Rectal smooth muscle tissue (tissue), 1 donor: ENCODE results near the gene ARHGEF19.
"Not testable (repeated sequence)": the region's sequence is repeated elsewhere in the genome, so short reads cannot be mapped to it uniquely, and the experiment has no call there.

ENCODE experiments used
- H3K27ac ChIP-seq: one replicate; pipeline ENCODE4 v1.7.0; 2013; ENCODE audit warnings: low read depth, low read length, inconsistent platforms
- H3K27me3 ChIP-seq: one replicate; pipeline ENCODE4 v1.7.0; 2013; ENCODE audit warnings: low read length; ENCODE audit not compliant: control insufficient read depth, insufficient read depth
- H3K36me3 ChIP-seq: one replicate; pipeline ENCODE4 v1.7.0; 2013; ENCODE audit warnings: low read length; ENCODE audit not compliant: control insufficient read depth, insufficient read depth
- H3K4me1 ChIP-seq: one replicate; pipeline ENCODE4 v1.7.0; 2013; ENCODE audit warnings: low read length; ENCODE audit not compliant: control insufficient read depth, insufficient read depth
- H3K4me3 ChIP-seq: one replicate; pipeline ENCODE4 v1.7.0; 2013; ENCODE audit warnings: low read length
- H3K9ac ChIP-seq: one replicate; pipeline ENCODE4 v1.7.0; 2013; ENCODE audit warnings: low read length

Gene ARHGEF19

DNA sequence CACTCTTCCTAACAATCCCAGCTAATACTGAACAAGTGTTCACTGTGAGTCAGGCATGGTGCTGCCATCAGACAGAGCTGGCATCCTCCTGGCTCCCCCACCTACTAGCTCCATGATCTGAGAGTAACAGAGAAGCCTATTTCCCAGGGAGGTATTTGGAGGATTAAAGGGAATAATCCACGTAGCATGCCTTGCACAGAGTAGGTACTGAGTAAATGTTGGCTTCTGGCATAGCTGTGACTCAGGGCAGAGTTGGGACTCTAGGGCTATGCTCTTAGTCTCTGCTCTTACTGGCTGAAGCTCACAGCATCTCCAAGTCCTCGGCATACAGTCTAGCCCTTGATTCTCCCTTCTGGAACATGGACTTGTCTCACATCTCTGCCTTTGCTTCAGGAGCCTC lies 8.2 kb downstream of the ARHGEF19 start:
- Histone ChIP-seq H3K36me3 (no peaks in the 10 kb centered on the region), H3K27me3 (no peaks in the 10 kb centered on the region), H3K4me1 (peaks cover 4% of the 10 kb centered on the region), H3K27ac (no peak overlapping the region), H3K4me3 (no peak overlapping the region), H3K9ac (no peak overlapping the region)

DNA sequence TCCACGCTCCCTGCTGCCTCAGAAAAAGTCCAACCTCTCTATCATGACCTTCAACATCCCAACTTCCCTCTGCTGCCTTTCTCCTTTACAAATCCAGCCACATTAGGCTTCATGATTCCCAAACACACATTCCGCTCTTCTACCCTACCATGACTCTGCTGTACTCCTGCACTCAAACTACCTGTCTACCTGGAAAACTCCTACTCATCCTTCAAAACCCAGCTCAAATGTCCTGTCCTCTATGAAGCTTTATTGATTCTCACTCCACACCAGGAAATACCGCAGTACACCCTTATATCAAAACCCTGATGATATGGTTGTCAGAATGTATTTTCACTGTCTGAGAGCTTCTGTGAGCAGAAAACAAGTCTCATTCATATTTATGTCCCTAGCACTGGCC lies 8.9 kb downstream of the ARHGEF19 start:
- Histone ChIP-seq H3K27me3 (no peaks in the 10 kb centered on the region), H3K9ac (no peak overlapping the region), H3K4me3 (no peak overlapping the region), H3K36me3 (no peaks in the 10 kb centered on the region), H3K4me1 (peaks cover 4% of the 10 kb centered on the region), H3K27ac (no peak overlapping the region)

DNA sequence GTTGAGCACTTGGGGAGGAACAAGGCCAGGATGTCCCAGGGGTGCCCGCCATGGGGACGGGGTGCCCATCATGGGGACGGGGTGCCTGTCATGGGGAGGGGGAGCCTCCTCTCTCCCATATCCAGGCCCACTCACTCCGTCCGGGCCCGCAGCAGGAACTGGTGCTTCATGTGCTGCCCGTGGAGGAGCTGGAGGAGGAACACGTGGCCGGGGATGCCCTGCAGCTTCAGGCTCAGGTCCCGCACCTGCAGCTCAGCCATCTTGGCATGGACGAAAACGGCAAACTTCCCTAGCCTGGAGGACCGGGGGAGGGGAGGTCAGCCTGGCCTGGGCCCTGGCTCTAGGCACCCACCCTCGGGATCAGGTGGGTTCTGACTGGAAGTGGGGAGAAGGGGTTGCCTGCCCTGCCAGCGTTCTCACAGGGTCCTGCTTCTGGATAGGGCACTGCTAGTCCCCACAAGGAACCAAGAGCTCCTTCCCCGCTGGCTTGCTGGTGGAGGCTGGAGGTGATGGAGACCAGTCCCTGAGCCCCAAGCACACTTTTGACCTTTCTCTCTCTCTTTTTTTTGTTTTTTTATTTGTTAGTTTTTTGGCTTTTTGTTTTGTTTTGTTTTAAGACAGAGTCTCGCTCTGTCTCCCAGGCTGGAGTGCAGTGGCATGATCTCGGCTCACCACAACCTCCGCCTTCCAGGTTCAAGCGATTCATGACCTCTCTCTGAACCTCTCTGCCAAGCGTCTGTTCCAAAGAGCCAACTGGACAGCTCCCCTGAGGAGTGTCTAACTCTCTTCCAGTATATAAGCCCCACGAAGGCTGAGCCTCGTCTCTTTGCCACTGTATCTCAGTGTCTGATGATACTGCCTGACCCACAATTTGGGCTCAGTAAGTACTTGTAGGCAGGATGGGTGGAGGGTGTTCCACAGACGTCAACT lies 9.9 kb downstream of the ARHGEF19 start:
- Histone ChIP-seq H3K36me3 (no peaks in the 10 kb centered on the region), H3K27ac (no peak overlapping the region), H3K4me1 (peaks cover 4% of the 10 kb centered on the region), H3K4me3 (no peak overlapping the region), H3K27me3 (no peaks in the 10 kb centered on the region), H3K9ac (no peak overlapping the region)

DNA sequence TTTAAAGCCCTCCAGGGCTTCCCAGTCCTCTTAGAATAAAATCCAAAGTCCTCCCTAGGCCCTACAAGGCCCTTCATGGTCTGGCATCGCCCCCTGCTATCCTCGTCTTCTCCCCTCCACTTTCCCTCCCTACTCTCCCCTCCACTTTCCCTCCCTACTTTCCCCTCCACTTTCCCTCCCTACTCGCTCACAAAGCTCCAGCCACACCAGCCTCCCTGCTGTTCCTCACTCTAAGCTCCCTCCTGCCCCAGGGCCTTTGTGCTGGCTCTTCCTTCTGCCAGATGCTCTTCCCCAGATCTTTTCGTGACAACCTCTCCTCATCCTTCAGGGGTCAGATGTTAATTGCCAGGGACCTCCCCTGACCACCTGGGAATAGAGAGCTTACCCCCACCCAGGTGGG lies 12.8 kb downstream of the ARHGEF19 start:
- no peaks in the 10 kb centered on the region for H3K27me3 ChIP-seq
- no peak overlapping the region for H3K9ac ChIP-seq
- no peak overlapping the region for H3K4me3 ChIP-seq
- no peaks in the 10 kb centered on the region for H3K4me1 ChIP-seq
- no peaks in the 10 kb centered on the region for H3K36me3 ChIP-seq
- no peak overlapping the region for H3K27ac ChIP-seq

DNA sequence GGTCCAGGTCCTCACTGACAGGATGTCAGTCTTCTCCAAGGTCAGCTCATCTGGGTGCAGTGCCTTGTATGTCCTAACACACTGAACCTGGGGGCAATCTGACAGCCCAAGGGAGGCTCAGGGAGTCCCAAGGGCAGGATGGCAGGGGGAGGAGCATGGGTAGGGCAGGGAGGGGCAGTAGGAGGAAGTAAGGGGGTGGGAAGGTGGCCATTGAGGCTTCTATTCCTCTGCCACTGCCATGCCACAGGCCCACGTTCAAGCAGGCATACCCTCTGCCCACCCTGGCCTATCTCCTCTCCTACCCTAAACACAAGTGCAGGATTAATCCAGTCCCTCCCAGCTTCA lies 13.3 kb downstream of the ARHGEF19 start:
- Histone ChIP-seq H3K4me3 (no peak overlapping the region), H3K36me3 (no peaks in the 10 kb centered on the region), H3K27ac (no peak overlapping the region)

DNA sequence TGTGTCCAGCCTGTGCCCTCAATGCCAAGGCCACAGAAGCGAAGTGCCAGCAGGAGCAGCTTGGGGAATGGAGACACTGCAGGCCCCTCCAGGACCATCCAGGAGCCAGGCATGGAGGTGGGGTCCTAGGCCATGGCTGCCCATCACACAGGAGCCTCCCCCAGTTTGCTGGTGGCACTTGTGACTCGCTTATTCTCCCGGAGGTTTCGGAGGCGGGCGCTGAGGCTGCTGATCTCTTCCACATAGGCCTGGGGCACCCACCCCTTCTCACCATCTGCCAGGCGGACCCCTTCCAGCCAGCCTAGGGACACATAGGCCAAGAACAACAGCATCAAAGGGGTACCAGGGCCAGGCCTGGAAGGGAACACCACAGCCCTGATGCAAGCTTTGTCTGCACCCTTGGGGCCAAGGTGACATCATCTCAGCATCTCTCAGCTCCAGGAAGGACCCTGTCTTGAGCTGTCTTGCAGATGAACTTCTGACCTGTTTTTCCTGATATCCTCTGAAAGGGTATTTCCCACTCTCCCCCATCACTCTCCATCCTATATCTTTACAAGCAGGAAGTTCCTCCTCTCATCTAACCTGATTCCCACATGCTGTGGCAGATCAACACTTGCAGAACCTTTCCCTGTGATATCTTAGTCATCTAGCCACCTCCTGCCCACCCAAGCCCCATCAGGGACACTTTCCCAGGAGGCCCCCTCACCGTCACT lies 13.9 kb downstream of the ARHGEF19 start:
- H3K4me1 ChIP-seq = no peaks in the 10 kb centered on the region
- H3K9ac ChIP-seq = no peak overlapping the region
- no peaks in the 10 kb centered on the region for H3K27me3 ChIP-seq
- H3K27ac ChIP-seq = no peak overlapping the region
- no peak overlapping the region for H3K4me3 ChIP-seq
- no peaks in the 10 kb centered on the region for H3K36me3 ChIP-seq

More for the DNA sequence above, 13.3 kb downstream of the ARHGEF19 start:
- no peaks in the 10 kb centered on the region for H3K27me3 ChIP-seq
- no peaks in the 10 kb centered on the region for H3K4me1 ChIP-seq
- no peak overlapping the region for H3K9ac ChIP-seq

DNA sequence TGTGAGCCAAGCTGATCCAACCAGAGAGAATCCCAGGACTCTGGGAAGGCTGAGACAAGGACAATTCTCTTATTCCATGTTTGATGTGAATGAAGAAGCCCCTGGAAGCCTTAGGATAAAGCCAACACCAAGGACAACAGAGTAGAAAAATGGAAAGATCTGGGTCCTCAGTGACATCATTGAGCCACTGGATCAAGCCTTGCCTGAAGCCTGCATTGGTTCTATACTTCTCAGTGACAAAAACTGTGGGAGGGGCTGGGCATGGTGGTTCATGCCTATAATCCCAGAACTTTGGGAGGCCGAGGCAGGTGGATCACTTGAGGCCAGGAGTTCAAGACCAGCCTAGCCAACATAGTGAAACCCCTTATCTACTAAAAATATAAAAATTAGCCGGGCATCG lies 15.6 kb downstream of the ARHGEF19 start:
- Histone ChIP-seq H3K27me3 (no peaks in the 10 kb centered on the region), H3K27ac (no peak overlapping the region), H3K9ac (no peak overlapping the region), H3K4me1 (no peaks in the 10 kb centered on the region), H3K4me3 (no peak overlapping the region), H3K36me3 (no peaks in the 10 kb centered on the region)

DNA sequence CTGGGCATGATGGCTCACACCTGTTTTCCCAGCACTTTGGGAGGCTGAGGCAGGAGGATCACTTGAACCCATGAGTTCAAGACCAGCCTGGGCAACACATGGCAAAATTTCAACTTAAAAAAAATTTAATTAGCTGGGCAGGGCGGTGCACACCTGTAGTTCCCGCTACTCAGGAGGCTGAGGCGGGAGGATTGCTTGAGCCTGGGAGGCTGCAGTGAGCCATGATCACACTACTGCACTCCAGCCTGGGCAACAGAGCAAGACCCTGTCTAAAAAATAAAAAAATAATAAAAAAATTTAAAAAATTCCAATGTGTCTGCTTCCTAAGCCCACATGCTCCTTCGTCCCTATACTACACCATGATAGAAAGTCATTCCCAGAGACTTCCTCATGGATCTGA lies 16.3 kb downstream of the ARHGEF19 start:
- not testable (repeated sequence) for H3K27ac ChIP-seq, H3K27me3 ChIP-seq, H3K9ac ChIP-seq, H3K4me1 ChIP-seq, H3K4me3 ChIP-seq, H3K36me3 ChIP-seq

DNA sequence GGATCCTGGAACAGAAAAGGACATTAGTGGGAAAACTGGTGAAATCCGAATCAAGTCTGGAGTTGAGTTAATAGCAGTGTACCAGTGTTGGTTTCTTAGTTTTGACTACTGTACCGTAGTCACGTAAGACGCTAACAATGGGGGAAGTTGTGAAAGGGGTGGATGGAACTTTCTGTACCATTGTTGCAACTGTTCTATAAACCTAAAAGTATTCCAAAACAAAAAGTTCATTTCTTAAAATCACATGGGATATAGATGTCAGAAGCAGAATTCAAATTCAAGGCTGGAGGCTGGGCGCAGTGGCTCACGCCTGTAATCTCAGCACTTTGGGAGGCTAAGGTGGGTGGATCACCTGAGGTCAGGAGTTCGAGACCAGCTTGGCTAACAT lies 16.9 kb downstream of the ARHGEF19 start:
- Histone ChIP-seq H3K4me1 (no peaks in the 10 kb centered on the region), H3K27me3 (no peaks in the 10 kb centered on the region), H3K9ac (no peak overlapping the region), H3K27ac (no peak overlapping the region), H3K36me3 (no peaks in the 10 kb centered on the region), H3K4me3 (no peak overlapping the region)

DNA sequence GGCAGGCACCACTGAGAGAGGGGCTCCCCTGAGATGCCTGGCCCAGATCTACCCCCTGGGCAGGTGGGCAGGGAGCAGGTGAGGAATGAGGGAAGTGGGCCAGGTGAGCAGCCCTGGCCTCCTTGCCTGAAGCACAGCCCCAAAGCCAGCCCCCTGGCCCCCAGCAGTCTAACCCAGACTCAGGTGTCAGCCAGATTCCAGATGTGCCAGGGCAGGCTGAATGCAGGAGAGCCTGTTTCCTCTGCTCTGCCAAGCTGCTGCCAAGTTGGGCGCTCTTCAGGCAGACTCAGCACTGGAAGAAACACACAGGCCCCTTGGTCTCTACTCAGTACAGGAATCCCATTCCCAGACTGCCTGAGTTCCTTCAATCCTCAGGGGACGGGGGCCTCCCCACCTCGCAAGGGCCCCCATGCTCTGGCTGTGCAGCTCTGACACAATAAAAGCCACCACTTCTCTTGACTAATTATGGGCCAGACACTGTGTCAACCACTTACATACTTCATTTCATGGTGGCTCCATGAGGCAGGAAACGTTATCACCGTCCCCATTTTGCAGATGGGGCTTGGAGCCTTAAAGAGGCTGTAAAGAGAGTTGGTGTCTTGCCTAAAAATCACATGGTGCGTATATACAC lies 20.4 kb downstream of the ARHGEF19 start:
- no peak overlapping the region for H3K27ac ChIP-seq
- H3K4me1 ChIP-seq = no peaks in the 10 kb centered on the region
- H3K4me3 ChIP-seq = no peak overlapping the region
- H3K27me3 ChIP-seq = no peaks in the 10 kb centered on the region
- no peak overlapping the region for H3K9ac ChIP-seq
- no peaks in the 10 kb centered on the region for H3K36me3 ChIP-seq

DNA sequence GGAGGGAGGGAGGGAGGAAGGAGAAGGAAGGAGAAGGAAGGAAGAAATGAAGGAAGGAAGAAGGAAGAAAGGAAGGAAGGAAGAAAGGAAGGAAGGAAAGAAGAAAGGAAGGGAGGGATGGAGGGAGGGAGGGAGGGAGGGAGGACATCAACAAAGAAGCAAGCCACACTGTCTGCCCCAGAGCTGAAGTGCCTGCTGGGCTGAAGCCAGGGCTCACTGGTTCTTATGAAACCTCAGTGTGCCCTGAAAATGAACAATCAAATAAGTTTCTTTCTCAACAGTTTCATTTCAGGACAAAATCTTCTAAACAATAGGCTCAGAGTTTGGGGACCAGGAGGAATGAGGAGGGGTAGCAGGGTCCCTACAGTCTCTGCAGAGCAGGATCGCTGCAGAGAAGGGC lies 21.1 kb downstream of the ARHGEF19 start:
- Histone ChIP-seq H3K9ac (no peak overlapping the region), H3K27ac (no peak overlapping the region), H3K4me1 (no peaks in the 10 kb centered on the region), H3K36me3 (no peaks in the 10 kb centered on the region), H3K27me3 (no peaks in the 10 kb centered on the region), H3K4me3 (no peak overlapping the region)

DNA sequence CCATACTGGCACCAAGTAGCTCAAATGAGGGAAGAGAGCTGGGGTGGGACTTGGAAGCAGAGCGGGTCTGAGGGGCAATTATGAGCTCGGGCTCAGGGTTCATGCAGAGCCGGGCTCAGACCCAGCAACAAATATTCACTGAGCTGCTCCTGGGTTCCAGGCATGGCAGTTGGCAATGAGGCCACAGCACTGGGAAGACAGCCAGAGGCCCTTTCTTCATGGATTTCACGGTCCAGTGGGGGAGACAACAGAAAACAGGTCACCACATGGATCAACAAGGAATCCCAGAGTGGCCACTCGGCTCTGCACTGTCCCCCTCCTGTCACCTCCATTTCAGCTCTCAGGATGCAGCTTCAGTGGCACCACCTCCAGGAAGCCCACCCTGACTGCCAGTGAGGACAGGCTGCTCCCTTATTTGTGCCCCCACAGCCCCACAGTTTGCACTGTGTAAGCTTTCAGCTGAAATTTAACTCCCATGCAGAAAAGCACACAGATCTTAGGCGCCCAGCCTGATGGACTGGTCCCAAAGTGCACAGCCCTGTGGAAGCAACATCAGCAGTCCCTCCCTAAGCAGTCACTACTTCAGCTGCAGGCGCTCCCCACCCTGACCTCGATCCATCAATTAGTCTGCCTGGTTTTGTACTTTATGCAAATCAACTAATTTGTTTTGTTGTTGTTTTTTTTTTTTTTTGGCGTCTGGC lies 22.4 kb downstream of the ARHGEF19 start:
- Histone ChIP-seq H3K27ac (no peak overlapping the region), H3K27me3 (no peaks in the 10 kb centered on the region)

More for the DNA sequence above, 22.4 kb downstream of the ARHGEF19 start:
- Histone ChIP-seq H3K9ac (no peak overlapping the region), H3K4me3 (no peak overlapping the region), H3K36me3 (no peaks in the 10 kb centered on the region), H3K4me1 (no peaks in the 10 kb centered on the region)
